ENCODE results near the gene OR51F2.
"Not testable (repeated sequence)": the region's sequence is repeated elsewhere in the genome, so short reads cannot be mapped to it uniquely, and the experiment has no call there.

Gene OR51F2

DNA sequence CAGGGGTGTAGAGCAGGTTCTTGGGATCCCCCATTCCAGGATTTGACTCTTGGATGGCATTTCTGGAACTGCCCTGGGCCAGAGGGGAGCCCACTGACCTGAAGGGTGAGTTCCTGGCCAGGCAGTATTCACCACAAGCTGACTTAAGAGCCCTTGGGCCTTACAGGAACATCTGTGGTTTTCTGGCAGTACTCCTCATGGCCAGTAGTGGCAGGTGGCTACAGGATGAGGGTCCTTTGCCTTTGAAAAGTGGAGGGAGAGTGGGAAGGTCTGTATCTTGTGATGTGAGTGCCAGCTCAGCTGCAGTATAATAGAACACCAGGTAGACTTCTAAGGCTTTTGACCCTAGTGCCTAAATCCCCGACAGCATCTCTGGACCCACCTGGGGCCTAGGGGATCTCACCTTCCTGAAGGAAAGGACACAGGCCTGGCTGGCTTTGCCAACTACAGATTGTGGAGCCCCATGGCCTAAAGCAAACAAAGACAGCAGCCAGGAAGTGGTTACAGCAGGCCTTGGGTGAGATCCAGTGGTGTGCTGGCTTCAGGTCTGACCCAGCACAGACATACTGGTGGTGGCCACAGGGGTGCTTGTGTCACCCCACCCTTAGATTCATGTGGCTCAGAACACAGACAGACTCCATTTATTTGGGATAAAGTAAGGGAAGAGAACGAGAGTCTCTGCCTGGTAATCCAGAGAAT lies 18.9 kb downstream of the OR51F2 start:
- Histone ChIP-seq H3K4me3 (ENCODE audit: low read length) (no peak overlapping the region), H3K4me1 (ENCODE audit: control insufficient read depth, low read depth, low read length) (no peaks in the 10 kb centered on the region), H3K9me3 (ENCODE audit: control insufficient read depth, low read depth, low read length) (no peaks in the 10 kb centered on the region), H3K9ac (ENCODE audit: low read length) (no peak overlapping the region), H3K27me3 (ENCODE audit: control insufficient read depth, insufficient read depth, low read length) (no peaks in the 10 kb centered on the region), H3K27ac (ENCODE audit: low read length) (no peak overlapping the region), H3K36me3 (ENCODE audit: control insufficient read depth, low read depth, low read length) (no peaks in the 10 kb centered on the region)

DNA sequence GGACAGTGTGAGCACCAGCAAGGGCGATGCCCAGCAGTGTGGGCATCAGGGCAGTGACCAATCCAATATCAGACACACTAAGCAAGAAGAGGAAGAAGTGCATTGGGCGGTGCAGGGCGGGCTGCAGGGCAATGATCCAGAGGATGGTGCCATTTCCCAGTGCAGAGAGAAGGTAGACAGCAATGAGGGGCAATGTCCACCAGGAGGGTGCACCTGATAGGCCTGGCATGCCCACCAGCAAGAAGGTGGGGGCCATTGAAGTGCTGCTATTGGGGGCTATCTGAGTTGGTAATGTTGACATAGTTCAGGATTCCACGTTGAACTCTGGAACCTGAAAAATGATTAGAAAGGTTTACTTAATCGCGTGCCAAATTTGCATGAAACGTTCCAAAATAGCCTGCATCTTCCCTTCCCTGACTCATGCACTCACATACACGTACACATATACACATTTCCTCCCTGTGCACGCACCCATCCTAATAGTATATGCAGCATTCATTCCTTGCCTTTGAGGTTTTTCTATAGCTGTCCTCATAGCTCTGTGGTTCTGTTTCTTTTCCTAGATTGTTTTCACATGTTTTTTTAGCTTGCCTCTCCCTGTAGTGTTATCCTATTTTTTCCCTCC lies 27.9 kb downstream of the OR51F2 start, which contains the start of gene OR51S1:
Gene OR51S1 (minus strand): TSS at position 301 of the 625 bp plus-strand sequence. CDS start 0 bp downstream, at position 301.
- Histone ChIP-seq H3K4me1 (ENCODE audit: control insufficient read depth, low read depth, low read length) (no peaks in the 10 kb centered on the region), H3K9ac (ENCODE audit: low read length) (no peak within 1 kb of the TSS), H3K9me3 (ENCODE audit: control insufficient read depth, low read depth, low read length) (no peaks in the 10 kb centered on the region), H3K4me3 (ENCODE audit: low read length) (no peak within 1 kb of the TSS), H3K27ac (ENCODE audit: low read length) (no peak within 1 kb of the TSS), H3K27me3 (ENCODE audit: control insufficient read depth, insufficient read depth, low read length) (no peaks in the 10 kb centered on the region), H3K36me3 (ENCODE audit: control insufficient read depth, low read depth, low read length) (no peaks in the 10 kb centered on the region)

- Histone ChIP-seq H3K4me1 (ENCODE audit: control insufficient read depth, low read depth, low read length) (no peaks in the 10 kb centered on the region), H3K9ac (ENCODE audit: low read length) (no peak overlapping the region), H3K9me3 (ENCODE audit: control insufficient read depth, low read depth, low read length) (no peaks in the 10 kb centered on the region), H3K27me3 (ENCODE audit: control insufficient read depth, insufficient read depth, low read length) (no peaks in the 10 kb centered on the region), H3K36me3 (ENCODE audit: control insufficient read depth, low read depth, low read length) (no peaks in the 10 kb centered on the region), H3K4me3 (ENCODE audit: low read length) (no peak overlapping the region), H3K27ac (ENCODE audit: low read length) (no peak overlapping the region)
These were observed 29.9 kb downstream of the OR51F2 start for GRCh38 chr11:4851033-4851432.

DNA sequence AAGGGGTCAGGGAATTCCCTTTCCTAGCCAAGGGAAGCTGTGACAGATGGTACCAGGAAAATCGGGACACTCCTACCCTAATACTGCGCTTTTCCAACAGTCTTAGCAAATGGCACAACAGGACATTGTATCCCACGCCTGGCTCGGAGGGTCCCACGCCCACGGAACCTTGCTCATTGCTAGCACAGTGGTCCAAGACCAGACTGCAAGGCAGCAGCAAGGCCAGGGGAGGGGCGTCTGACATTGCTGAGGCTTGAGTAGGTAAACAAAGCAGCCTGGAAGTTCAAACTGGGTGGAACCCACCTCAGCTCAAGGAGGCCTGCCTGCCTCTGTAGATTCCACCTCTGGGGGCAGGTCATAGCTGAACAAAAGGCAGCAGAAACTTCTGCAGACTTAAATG lies 33.2 kb downstream of the OR51F2 start:
- H3K4me1 ChIP-seq (ENCODE audit: control insufficient read depth, low read depth, low read length); H3K27me3 ChIP-seq (ENCODE audit: control insufficient read depth, insufficient read depth, low read length); H3K9me3 ChIP-seq (ENCODE audit: control insufficient read depth, low read depth, low read length); H3K27ac ChIP-seq (ENCODE audit: low read length); H3K9ac ChIP-seq (ENCODE audit: low read length); H3K4me3 ChIP-seq (ENCODE audit: low read length); H3K36me3 ChIP-seq (ENCODE audit: control insufficient read depth, low read depth, low read length): not testable (repeated sequence)

GRCh38 chr11:4862447-4863236 lies 41.5 kb downstream of the OR51F2 start:
- Histone ChIP-seq H3K27ac (ENCODE audit: low read length) (no peak overlapping the region), H3K9me3 (ENCODE audit: control insufficient read depth, low read depth, low read length) (no peaks in the 10 kb centered on the region), H3K4me3 (ENCODE audit: low read length) (no peak overlapping the region), H3K27me3 (ENCODE audit: control insufficient read depth, insufficient read depth, low read length) (no peaks in the 10 kb centered on the region), H3K36me3 (ENCODE audit: control insufficient read depth, low read depth, low read length) (no peaks in the 10 kb centered on the region), H3K4me1 (ENCODE audit: control insufficient read depth, low read depth, low read length) (peaks cover 17% of the 10 kb centered on the region), H3K9ac (ENCODE audit: low read length) (no peak overlapping the region)

DNA sequence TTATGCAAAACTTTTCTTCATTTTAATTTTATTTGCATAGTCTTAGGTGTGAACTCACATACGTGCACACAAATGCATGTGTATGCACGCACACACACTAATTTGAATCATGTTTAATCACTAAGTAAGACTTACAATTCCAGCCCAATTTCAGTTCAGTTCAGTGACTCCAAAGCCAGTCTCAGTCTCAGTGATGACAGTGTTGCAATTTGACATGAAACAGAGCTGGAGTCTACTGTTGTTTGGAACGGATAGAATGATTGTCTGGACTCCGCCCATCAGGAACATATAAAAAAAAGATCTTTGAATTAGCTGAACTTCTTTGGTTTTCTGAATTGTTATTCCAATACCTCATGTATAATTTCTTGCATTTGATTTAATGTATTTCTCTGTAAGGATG lies 42.8 kb downstream of the OR51F2 start:
- no peak overlapping the region for H3K9ac ChIP-seq (ENCODE audit: low read length)
- H3K36me3 ChIP-seq (ENCODE audit: control insufficient read depth, low read depth, low read length), result no peaks in the 10 kb centered on the region
- H3K27ac ChIP-seq (ENCODE audit: low read length), result no peak overlapping the region
- no peaks in the 10 kb centered on the region for H3K27me3 ChIP-seq (ENCODE audit: control insufficient read depth, insufficient read depth, low read length)
- H3K4me3 ChIP-seq (ENCODE audit: low read length), result no peak overlapping the region
- peaks cover 17% of the 10 kb centered on the region for H3K4me1 ChIP-seq (ENCODE audit: control insufficient read depth, low read depth, low read length)
- no peaks in the 10 kb centered on the region for H3K9me3 ChIP-seq (ENCODE audit: control insufficient read depth, low read depth, low read length)

DNA sequence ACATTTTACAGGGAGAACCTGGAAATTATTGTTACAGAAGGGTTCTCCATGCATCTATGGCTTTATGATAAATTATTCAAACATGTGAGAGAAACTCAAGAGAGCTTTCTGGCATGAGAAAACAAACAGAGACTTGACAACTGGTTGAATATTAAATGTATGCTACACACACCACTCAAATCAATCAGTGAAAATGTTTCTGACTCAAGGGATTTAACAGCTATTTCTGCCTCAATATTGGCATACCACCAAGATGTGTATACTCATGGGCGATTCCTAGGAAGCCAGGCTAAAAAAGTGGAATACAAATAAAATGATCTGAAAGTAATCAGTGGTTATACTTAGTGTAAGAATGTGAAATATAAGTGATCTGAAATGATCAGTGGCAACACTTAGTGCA lies 44.7 kb downstream of the OR51F2 start:
- Histone ChIP-seq H3K27me3 (ENCODE audit: control insufficient read depth, insufficient read depth, low read length) (no peaks in the 10 kb centered on the region), H3K9me3 (ENCODE audit: control insufficient read depth, low read depth, low read length) (no peaks in the 10 kb centered on the region), H3K36me3 (ENCODE audit: control insufficient read depth, low read depth, low read length) (no peaks in the 10 kb centered on the region), H3K9ac (ENCODE audit: low read length) (no peak overlapping the region), H3K27ac (ENCODE audit: low read length) (no peak overlapping the region), H3K4me1 (ENCODE audit: control insufficient read depth, low read depth, low read length) (peaks cover 17% of the 10 kb centered on the region), H3K4me3 (ENCODE audit: low read length) (no peak overlapping the region)

Data from iPS-18a (cell line).